ENCODE measurements around the gene METTL26. TPM values are rescaled to one million over a fixed set of nuclear protein-coding genes. Genes with fewer than 3 reads are reported as not detected.

METTL26 gene
- total and polyA plus RNA-seq, 9 of the 15 experiments (the other 6 are each of a cell fraction or from before 2014, with no cell fraction given): 7.3 to 262 (median 80.9) TPM

GRCh38 chr16:672851-673250 is 36.7 kb upstream of the METTL26 start:
- FAIRE-seq (no peak), ATAC-seq (no peak), DNase-seq (ENCODE audit: extremely low read depth in 1 of 4, low spot score in 3 of 4) (no peak)
- H3K9me1 ChIP-seq (ENCODE audit: control insufficient read depth, insufficient read depth, low read length): no peaks in the 10 kb centered on the region
- peaks cover 28% of the 10 kb centered on the region for H3K79me2 ChIP-seq (ENCODE audit: control insufficient read depth, insufficient read depth, low read length)
- no TSS peak for BruUV-seq (replicated peaks)
- no peaks in the 10 kb centered on the region for H3K9me3 ChIP-seq (replicated peaks; ENCODE audit: control insufficient read depth, insufficient read depth, low read depth, low read length)
- H2AFZ ChIP-seq (ENCODE audit: low read depth, low read length): no peak overlapping the region
- H3K27me3 ChIP-seq (ENCODE audit: control insufficient read depth in 2 of 2, insufficient read depth in 2 of 2, low read length in 2 of 2): no peaks in the 10 kb centered on the region
- ChIA-PET POLR2A (interaction anchor here (0.7 to 1.6 kb wide), 5 partner anchors 10 to 106 kb away, joined by 3 to 5 read pairs (median 3); partner anchors contain the start of gene NHLRC4), CTCF (ENCODE audit: low intra/inter-chr PET ratio) (interaction anchor here (0.6 kb wide), 1 partner anchor 94 kb away, joined by 3 read pairs; no protein-coding TSS in a partner anchor)
- 0 out of 2 replicates have a peak, but pooled peaks cover 4% of the 10 kb centered on the region for H4K20me1 ChIP-seq (replicated peaks; ENCODE audit: control insufficient read depth, insufficient read depth, low read length)
- in situ Hi-C loops (cut with MboI): loop anchor here (10.0 kb wide), 1 partner anchor 278 kb away; the partner anchor contains the start of gene NME4
- over 99% methylated on average over 19 of the region's 21 CpGs for WGBS (ENCODE audit: insufficient coverage, low coverage, missing lambda C conversion rate)
- H3K36me3 ChIP-seq (ENCODE audit: control insufficient read depth, insufficient read depth, low read length): peaks cover 63% of the 10 kb centered on the region
- intact Hi-C loops (cut with micrococcal nuclease): no loop called here
- peaks cover 19 to 98% of the 10 kb centered on the region in 2 experiments for H3K4me1 ChIP-seq (replicated peaks in 1 of 2; ENCODE audit: control insufficient read depth in 2 of 2, insufficient read depth in 2 of 2, low read length in 2 of 2)
- no peak overlapping the region for H3K4me2 ChIP-seq (ENCODE audit: insufficient read depth, low read length)
- TF ChIP-seq DPF2 (IDR thresholded peaks at IDR 0.05) (no peak), CBFA2T2 (conservative IDR thresholded peaks at IDR 0.05) (no peak), POLR2G (IDR thresholded peaks at IDR 0.05; ENCODE audit: low read depth, low read length) (0 out of 2 replicates have a peak, but pooled peaks have one; percentile 30), ZNF655 (CRISPR knock-in tag; IDR thresholded peaks at IDR 0.05) (no peak)
- peak overlapping the region in 1 of 2 experiments; percentile 61; a peak in 1 of 4 replicates for H3K9ac ChIP-seq (ENCODE audit: insufficient read depth in 1 of 2, low read depth in 2 of 2, low read length in 2 of 2)
- no peak overlapping the region for H3K27ac ChIP-seq (ENCODE audit: extremely low read depth, low read depth, low read length)
- no peak overlapping the region for H3K4me3 ChIP-seq
